NB4 (cell line): Measurements from ENCODE around the gene IL17RE.
"Not testable (repeated sequence)": the region's sequence is repeated elsewhere in the genome, so short reads cannot be mapped to it uniquely, and the experiment has no call there.

Experiments
- DNase-seq: peaks from one replicate; pipeline ENCODE4 v3.0.0; 2010; ENCODE audit warnings: low read depth
- H3K4me3 ChIP-seq: one replicate; pipeline ENCODE4 v1.5.1; 2011; ENCODE audit warnings: mild to moderate bottlenecking, low read depth, low read length, moderate library complexity
- MYC ChIP-seq: IDR thresholded peaks from 2 replicates; pipeline ENCODE4 v1.6.1; 2011; ENCODE audit warnings: low read depth, low read length
- POLR2A ChIP-seq: IDR thresholded peaks from 2 replicates; pipeline ENCODE4 v1.6.1; 2011; ENCODE audit warnings: mild to moderate bottlenecking; ENCODE audit not compliant: insufficient read length; ENCODE audit errors: extremely low read depth
- TF ChIP-seq, protein P1 (sequence below): IDR thresholded peaks from 2 replicates; pipeline ENCODE4 v1.6.1; 2011; ENCODE audit warnings: low read depth, low read length
- TF ChIP-seq, protein P2 (sequence below): IDR thresholded peaks from one replicate; pipeline ENCODE4 v1.5.1; 2012; ENCODE audit warnings: low read depth, low read length

IL17RE gene

DNA sequence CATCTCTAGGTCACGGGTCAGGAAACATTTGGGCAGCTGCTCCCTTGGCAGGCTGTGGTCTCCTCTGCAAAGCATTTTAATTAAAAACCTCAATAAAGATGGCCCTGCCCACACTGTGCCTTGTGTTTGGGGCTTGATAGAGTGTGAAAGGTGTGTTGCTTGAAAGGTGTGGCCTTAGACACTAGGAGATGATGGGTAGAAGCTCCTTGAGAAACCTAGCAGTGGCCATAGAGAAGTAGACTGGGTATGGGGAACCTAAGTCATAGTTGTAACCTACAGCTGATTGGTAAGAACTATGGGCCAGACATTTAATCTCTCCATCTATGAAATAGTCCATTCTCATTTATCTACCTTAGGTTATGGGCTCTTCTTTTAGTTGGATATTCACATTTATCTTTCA lies 8.9 kb upstream of the IL17RE start:
- H3K4me3 ChIP-seq = no peak overlapping the region
- TF ChIP-seq, protein P1, sequence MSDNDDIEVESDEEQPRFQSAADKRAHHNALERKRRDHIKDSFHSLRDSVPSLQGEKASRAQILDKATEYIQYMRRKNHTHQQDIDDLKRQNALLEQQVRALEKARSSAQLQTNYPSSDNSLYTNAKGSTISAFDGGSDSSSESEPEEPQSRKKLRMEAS = no peak
- TF ChIP-seq POLR2A = no peak
- no peak for TF ChIP-seq MYC
- DNase-seq = no peak

DNA sequence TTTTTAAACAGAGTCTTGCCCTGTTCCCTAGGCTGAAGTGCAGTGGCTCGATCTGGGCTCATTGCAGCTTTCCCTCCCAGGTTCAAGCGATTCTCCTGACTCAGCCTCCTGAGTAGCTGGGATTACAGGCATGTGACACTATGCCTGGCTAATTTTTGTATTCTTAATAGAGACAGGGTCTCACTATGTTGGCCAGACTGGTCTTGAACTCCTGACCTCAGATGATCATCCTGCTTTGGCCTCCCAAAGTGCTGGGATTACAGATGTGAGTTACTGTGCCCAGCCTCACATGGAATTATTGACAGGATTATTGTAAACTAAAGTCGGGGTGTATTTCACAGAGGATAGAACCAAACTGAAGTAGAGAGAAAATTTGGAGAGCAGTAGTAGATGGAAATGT lies 6.9 kb upstream of the IL17RE start:
- not testable (repeated sequence) for DNase-seq, H3K4me3 ChIP-seq

- not testable (repeated sequence) for DNase-seq, H3K4me3 ChIP-seq
Observed at GRCh38 chr3:9896755-9897407, 5.8 kb upstream of the IL17RE start.

DNA sequence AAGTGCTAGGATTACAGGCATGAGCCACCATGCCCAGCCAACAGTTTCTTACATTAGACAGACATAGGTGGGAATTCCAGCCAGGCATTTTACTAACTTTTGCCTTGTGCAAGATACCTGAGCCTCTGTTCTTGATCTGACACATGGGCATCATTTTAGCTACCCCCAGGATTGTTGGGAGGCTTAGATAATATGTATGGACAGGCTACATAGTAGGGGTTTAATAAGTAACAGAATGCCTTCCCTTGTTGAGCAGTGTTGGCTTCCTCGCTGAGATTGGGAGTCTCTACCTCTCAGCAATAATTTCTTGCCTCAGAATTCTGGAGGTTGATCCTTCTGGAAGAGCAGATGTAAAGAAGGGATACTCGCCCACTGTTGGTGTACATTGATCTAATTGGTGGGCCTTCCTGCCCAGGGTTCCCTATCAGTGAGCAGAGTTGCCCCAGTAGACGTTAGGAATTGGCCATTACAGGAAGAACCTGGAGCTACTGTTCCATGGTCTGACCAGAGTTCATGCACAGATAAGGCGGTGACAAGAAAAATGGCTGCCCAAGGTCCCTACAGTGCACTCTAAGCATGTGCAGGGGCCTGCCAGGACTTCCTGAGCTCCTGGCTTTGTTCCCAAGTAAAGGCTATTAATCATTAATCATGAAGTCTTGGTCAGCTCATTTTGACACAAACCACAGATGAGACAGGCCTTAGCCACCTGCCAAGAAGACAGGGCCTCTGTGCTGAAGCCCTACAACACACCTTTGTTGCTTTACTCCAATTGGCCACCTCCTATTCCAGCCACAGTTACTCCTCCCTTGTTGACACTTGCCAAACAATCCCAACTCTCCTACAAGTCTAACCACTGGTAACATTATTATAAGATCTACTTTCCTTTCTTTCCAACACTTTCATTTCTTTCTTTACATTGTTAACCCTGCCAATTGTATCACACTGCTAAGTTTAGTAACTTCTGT lies 5.0 kb upstream of the IL17RE start:
- no peak for DNase-seq
- TF ChIP-seq, protein P1 = no peak
- TF ChIP-seq, protein P2, sequence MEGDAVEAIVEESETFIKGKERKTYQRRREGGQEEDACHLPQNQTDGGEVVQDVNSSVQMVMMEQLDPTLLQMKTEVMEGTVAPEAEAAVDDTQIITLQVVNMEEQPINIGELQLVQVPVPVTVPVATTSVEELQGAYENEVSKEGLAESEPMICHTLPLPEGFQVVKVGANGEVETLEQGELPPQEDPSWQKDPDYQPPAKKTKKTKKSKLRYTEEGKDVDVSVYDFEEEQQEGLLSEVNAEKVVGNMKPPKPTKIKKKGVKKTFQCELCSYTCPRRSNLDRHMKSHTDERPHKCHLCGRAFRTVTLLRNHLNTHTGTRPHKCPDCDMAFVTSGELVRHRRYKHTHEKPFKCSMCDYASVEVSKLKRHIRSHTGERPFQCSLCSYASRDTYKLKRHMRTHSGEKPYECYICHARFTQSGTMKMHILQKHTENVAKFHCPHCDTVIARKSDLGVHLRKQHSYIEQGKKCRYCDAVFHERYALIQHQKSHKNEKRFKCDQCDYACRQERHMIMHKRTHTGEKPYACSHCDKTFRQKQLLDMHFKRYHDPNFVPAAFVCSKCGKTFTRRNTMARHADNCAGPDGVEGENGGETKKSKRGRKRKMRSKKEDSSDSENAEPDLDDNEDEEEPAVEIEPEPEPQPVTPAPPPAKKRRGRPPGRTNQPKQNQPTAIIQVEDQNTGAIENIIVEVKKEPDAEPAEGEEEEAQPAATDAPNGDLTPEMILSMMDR = no peak
- TF ChIP-seq MYC (no peak), POLR2A (no peak)
- no peak overlapping the region for H3K4me3 ChIP-seq

DNA sequence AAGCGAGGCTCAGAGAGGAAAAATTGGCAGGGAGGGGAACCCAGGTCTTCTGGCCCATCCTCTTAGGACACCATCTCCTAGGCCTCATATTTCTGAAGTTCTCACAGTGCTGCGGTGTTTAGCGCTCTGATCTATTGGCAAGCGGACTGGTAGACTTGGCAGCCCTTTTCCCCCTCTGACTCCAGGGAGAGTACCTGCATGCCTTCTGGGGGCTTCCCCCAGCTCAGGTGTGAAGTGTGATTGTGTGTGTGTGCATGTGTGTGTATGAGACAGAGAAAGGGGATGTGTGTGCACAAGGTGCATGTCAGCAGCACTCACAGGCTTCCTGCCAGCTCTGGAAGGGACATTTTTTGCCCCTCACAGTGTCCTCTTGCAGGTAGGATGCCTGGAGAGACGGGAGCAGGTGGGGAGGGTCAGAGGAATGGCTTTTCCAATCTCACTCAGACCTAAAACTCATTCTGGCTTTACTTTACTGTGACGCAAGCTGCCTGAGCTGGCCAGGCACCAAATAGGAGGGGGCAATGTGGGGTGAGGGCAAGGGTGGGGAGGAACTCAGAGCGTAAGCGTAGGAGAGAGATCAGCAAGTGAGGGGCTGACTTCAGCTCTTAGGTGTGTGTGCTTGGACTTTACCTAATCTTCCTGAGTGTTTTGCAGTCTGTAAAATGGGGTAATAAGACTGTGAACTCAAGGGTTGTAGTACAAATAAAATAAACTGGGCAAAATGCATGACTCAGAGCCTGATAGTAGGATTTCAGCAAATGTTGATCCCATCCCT lies 4.0 kb upstream of the IL17RE start:
- DNase-seq = peak; percentile 61
- H3K4me3 ChIP-seq = no peak overlapping the region
- no peak for TF ChIP-seq POLR2A
- TF ChIP-seq, protein P1 = no peak
- TF ChIP-seq, protein P2 = no peak
- TF ChIP-seq MYC = no peak

- no peak for DNase-seq
- TF ChIP-seq, protein P2 = no peak
- no peak for TF ChIP-seq MYC
- TF ChIP-seq, protein P1 = no peak
- no peak overlapping the region for H3K4me3 ChIP-seq
Observed at GRCh38 chr3:9899289-9899791, 3.3 kb upstream of the IL17RE start.

DNA sequence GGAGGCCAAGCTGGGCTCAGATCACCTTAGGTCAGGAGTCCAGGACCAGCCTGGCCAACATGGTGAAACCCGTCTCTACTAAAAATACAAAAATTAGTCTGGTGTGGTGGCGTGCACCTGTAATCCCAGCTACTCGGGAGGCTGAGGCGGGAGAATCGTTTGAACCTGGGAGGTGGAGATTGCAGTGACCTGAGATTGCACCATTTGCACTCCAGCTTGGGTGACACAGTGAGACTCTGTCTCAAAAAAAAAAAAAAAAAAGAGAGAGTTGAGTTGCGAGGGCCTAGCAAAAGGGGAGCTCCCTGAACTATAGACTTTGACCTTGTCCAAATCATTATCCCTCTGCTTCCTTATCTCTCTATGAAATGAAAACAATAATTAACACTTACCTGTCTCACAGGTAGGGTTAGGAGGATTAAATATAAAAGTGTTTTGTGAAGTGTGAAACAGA lies 1.7 kb upstream of the IL17RE start:
- not testable (repeated sequence) for DNase-seq, H3K4me3 ChIP-seq
